Lung (tissue), 12 donors: ENCODE results near the gene CFAP107. TPM values are rescaled to one million over a fixed set of nuclear protein-coding genes. Genes with fewer than 3 reads are reported as not detected.

Experiments used
- ATAC-seq: fragments of 200-7000 bp; cut with Tn5 transposase; one replicate; pipeline ENCODE4 v1.9.1; 2020; ENCODE audit warnings: moderate number of reproducible peaks; ENCODE audit not compliant: insufficient read depth, low FRiP score
- DNase-seq, 3 donors: peaks; one replicate each; pipeline ENCODE4 v3.0.0-alpha.2; 2013 to 2017
- H3K27ac ChIP-seq, 2 donors: one replicate each; pipeline ENCODE4 v1.5.1; 2013; ENCODE audit warnings: mild to moderate bottlenecking in 2 of 2, moderate library complexity in 2 of 2, control low read depth in 1 of 2, inconsistent platforms in 1 of 2, low read depth in 1 of 2, low read length in 1 of 2
- H3K27me3 ChIP-seq, 3 donors: one replicate each; pipeline ENCODE4 v1.5.1; 2013; ENCODE audit warnings: low read length in 2 of 3; ENCODE audit not compliant: control insufficient read depth in 3 of 3, insufficient read depth in 3 of 3
- H3K36me3 ChIP-seq, 4 donors: one replicate each; pipeline ENCODE4 v1.5.1; 2013; ENCODE audit warnings: low read length in 4 of 4, mild to moderate bottlenecking in 1 of 4, moderate library complexity in 1 of 4; ENCODE audit not compliant: control insufficient read depth in 4 of 4, insufficient read depth in 4 of 4
- H3K4me1 ChIP-seq, 5 donors: one replicate each; pipeline ENCODE4 v1.5.1; 2013; ENCODE audit warnings: low read length in 5 of 5, mild to moderate bottlenecking in 2 of 5, moderate library complexity in 1 of 5; ENCODE audit not compliant: control insufficient read depth in 5 of 5, insufficient read depth in 5 of 5
- H3K4me3 ChIP-seq: one replicate; pipeline ENCODE4 v1.5.1; 2013; ENCODE audit warnings: mild to moderate bottlenecking, control low read depth, moderate library complexity
- H3K9ac ChIP-seq, 2 donors: one replicate each; pipeline ENCODE4 v1.5.1; 2013; ENCODE audit warnings: low read length in 2 of 2, control low read depth in 1 of 2; ENCODE audit not compliant: insufficient read depth in 1 of 2
- H3K9me3 ChIP-seq, 4 donors: one replicate each; pipeline ENCODE4 v1.5.1; 2013; ENCODE audit warnings: low read length in 3 of 4, mild to moderate bottlenecking in 1 of 4, moderate library complexity in 1 of 4; ENCODE audit not compliant: control insufficient read depth in 4 of 4, insufficient read depth in 3 of 4
- CTCF ChIP-seq: IDR thresholded peaks from 2 replicates; pipeline ENCODE4 v1.5.1; 2012; ENCODE audit warnings: mild to moderate bottlenecking; ENCODE audit errors: control extremely low read depth, extremely low read depth
- WGBS, 2 donors: extraction: QIAGEN DNeasy Blood & Tissue Kit; methylation state at CpG; one replicate each; pipeline ENCODE4 v1.1.7; 2013; 5-methylcytosine and 5-hydroxymethylcytosine counted together
- polyA plus RNA-seq, 2 donors: library from polyadenylated mRNA; stranded (reverse); fragments of 200-250 nt; gene quantifications; one replicate each; pipeline ENCODE4 v1.2.1, GENCODE V29; 2013
- total RNA-seq, 2 donors: library from RNA; depleted of rRNA in 1 of 2; stranded (reverse); fragments of >200 nt in 1 of 2; gene quantifications; one replicate each; pipeline ENCODE4 v1.2.1, GENCODE V29; 2014 to 2021
- donor health status: control.
- donor health status: control.
- donor health status: Bipolar disorder and iron deficiency.
- donor health status: healthy.
- donor health status: DM: yes; HTN: yes; CAD: no.

The CFAP107 gene
- total and polyA plus RNA-seq, 4 donors: 1.3 to 8.5 (median 2.4) TPM

- Histone ChIP-seq H3K9me3 (no peaks in the 10 kb centered on the region), H3K27me3 (peaks cover 0 to 4% (median 0%) of the 10 kb centered on the region in 3 donors)
- TF ChIP-seq CTCF: no peak
Observed at GRCh38 chr1:12715896-12716437, 30.0 kb upstream of the CFAP107 start, which contains the start of gene AADACL3. Gene AADACL3, plus strand, starts transcription at chr1:12716110. Its CDS starts 67 bp downstream, at chr1:12716177.

GRCh38 chr1:12717301-12717838 lies 28.6 kb upstream of the CFAP107 start:
- no peak for TF ChIP-seq CTCF

More at GRCh38 chr1:12715896-12716437, 30.0 kb upstream of the CFAP107 start, which contains the start of gene AADACL3:
- no peak within 1 kb of the TSS for H3K4me3 ChIP-seq
- no peaks in the 10 kb centered on the region for H3K36me3 ChIP-seq
- H3K4me1 ChIP-seq: no peaks in the 10 kb centered on the region
- WGBS, 2 donors: 79 to 87% methylated on average over 8 of the region's 8 CpGs
- DNase-seq (no peak), ATAC-seq (no peak)
- H3K27ac ChIP-seq: no peak within 1 kb of the TSS
- H3K9ac ChIP-seq: no peak within 1 kb of the TSS

GRCh38 chr1:12722626-12723025 lies 23.4 kb upstream of the CFAP107 start:
- Histone ChIP-seq H3K36me3 (no peaks in the 10 kb centered on the region), H3K27me3 (peaks cover 0 to 9% (median 0%) of the 10 kb centered on the region in 3 donors), H3K9ac (no peak overlapping the region), H3K4me1 (no peaks in the 10 kb centered on the region), H3K9me3 (peaks cover 0 to 6% (median 0%) of the 10 kb centered on the region in 4 donors), H3K27ac (no peak overlapping the region), H3K4me3 (no peak overlapping the region)
- 76 to 91% methylated on average over 1 of the region's 1 CpG for WGBS, 2 donors
- no peak for DNase-seq
- TF ChIP-seq CTCF: no peak
- no peak for ATAC-seq

More at GRCh38 chr1:12717301-12717838, 28.6 kb upstream of the CFAP107 start:
- Histone ChIP-seq H3K9me3 (no peaks in the 10 kb centered on the region), H3K9ac (no peak overlapping the region), H3K36me3 (no peaks in the 10 kb centered on the region), H3K27me3 (peaks cover 0 to 6% (median 0%) of the 10 kb centered on the region in 3 donors), H3K27ac (no peak overlapping the region), H3K4me3 (no peak overlapping the region), H3K4me1 (no peaks in the 10 kb centered on the region)
- ATAC-seq (no peak), DNase-seq (no peak)
- 82 to 83% methylated on average over 7 of the region's 7 CpGs for WGBS, 2 donors
